T-helper 9 cell (primary cell): Measurements from ENCODE around the gene TMED1.
"Not testable (repeated sequence)": the region's sequence is repeated elsewhere in the genome, so short reads cannot be mapped to it uniquely, and the experiment has no call there.

Experiments used
- DNase-seq: peaks from one replicate; pipeline ENCODE4 v3.0.0-alpha.2; 2020

Gene TMED1

GRCh38 chr19:10862561-10863106, 26.6 kb upstream of the TMED1 start:
- no peak for DNase-seq

GRCh38 chr19:10861103-10861651, 25.2 kb upstream of the TMED1 start:
- no peak for DNase-seq

- DNase-seq, result peak; percentile 26
Observed at GRCh38 chr19:10858204-10858828, 22.3 kb upstream of the TMED1 start.

GRCh38 chr19:10856899-10857298, 20.9 kb upstream of the TMED1 start:
- DNase-seq, result not testable (repeated sequence)

GRCh38 chr19:10855879-10856522, 20.0 kb upstream of the TMED1 start:
- DNase-seq, result no peak

GRCh38 chr19:10854350-10855089, 18.5 kb upstream of the TMED1 start:
- no peak for DNase-seq

- no peak for DNase-seq
Observed at GRCh38 chr19:10852941-10853340, 16.9 kb upstream of the TMED1 start.

GRCh38 chr19:10852098-10852800, 16.2 kb upstream of the TMED1 start:
- no peak for DNase-seq

GRCh38 chr19:10850631-10851030, 14.6 kb upstream of the TMED1 start:
- DNase-seq, result no peak

GRCh38 chr19:10848230-10848856, 12.3 kb upstream of the TMED1 start, which contains the start of gene C19orf38:
C19orf38 (plus strand) TSS chr19:10848415; CDS start chr19:10848509, 94 bp downstream.
- no peak for DNase-seq

- DNase-seq, result no peak
Observed at GRCh38 chr19:10846500-10847202, 10.6 kb upstream of the TMED1 start.

- DNase-seq, result no peak
Observed at GRCh38 chr19:10842788-10843187, 6.8 kb upstream of the TMED1 start.

GRCh38 chr19:10839114-10840050, 3.4 kb upstream of the TMED1 start:
- DNase-seq, result no peak

- DNase-seq, result no peak
Observed at GRCh38 chr19:10838377-10838776, 2.4 kb upstream of the TMED1 start.

- not testable (repeated sequence) for DNase-seq
Observed at GRCh38 chr19:10837649-10838048, 1.6 kb upstream of the TMED1 start.

GRCh38 chr19:10836479-10837330, 693 bp upstream of the TMED1 start:
- peak; percentile 58 for DNase-seq

- DNase-seq, result no peak
Observed at GRCh38 chr19:10835089-10835753, 791 bp downstream of the TMED1 start.

- DNase-seq, result no peak
Observed at GRCh38 chr19:10832939-10833296, 3.1 kb downstream of the TMED1 start.
